BLaER1 (cell line): ENCODE data around the gene PRIM2.
A peak's percentile ranks its signal among the peaks of the same experiment; 100 is the strongest.
"Not testable (repeated sequence)": the region's sequence is repeated elsewhere in the genome, so short reads cannot be mapped to it uniquely, and the experiment has no call there.

Experiments used
- H3K27ac ChIP-seq: shearing (Covaris generic); formaldehyde crosslinking; 2 replicates; pipeline ENCODE4 v1.8.1; 2022
- H3K27me3 ChIP-seq: shearing (Covaris generic); formaldehyde crosslinking; 2 replicates; pipeline ENCODE4 v1.8.1; 2022
- H3K36me3 ChIP-seq: shearing (Covaris generic); formaldehyde crosslinking; 2 replicates; pipeline ENCODE4 v1.8.1; 2022
- H3K4me1 ChIP-seq: shearing (Covaris generic); formaldehyde crosslinking; 2 replicates; pipeline ENCODE4 v1.8.1; 2022
- H3K4me2 ChIP-seq: shearing (Covaris generic); formaldehyde crosslinking; 2 replicates; pipeline ENCODE4 v1.8.1; 2022
- H3K4me3 ChIP-seq: shearing (Covaris generic); formaldehyde crosslinking; 2 replicates; pipeline ENCODE4 v1.8.1; 2022
- H3K9ac ChIP-seq: shearing (Covaris generic); formaldehyde crosslinking; 2 replicates; pipeline ENCODE4 v1.8.1; 2022
- H3K9me3 ChIP-seq: shearing (Covaris generic); formaldehyde crosslinking; 2 replicates; pipeline ENCODE4 v1.8.1; 2022
- H4K20me1 ChIP-seq: shearing (Covaris generic); formaldehyde crosslinking; 2 replicates; pipeline ENCODE4 v1.8.1; 2022
- Cebpa-rat ChIP-seq: shearing (Covaris generic); IDR thresholded peaks from 2 replicates; pipeline ENCODE4 v1.8.1; 2022

Gene PRIM2

DNA sequence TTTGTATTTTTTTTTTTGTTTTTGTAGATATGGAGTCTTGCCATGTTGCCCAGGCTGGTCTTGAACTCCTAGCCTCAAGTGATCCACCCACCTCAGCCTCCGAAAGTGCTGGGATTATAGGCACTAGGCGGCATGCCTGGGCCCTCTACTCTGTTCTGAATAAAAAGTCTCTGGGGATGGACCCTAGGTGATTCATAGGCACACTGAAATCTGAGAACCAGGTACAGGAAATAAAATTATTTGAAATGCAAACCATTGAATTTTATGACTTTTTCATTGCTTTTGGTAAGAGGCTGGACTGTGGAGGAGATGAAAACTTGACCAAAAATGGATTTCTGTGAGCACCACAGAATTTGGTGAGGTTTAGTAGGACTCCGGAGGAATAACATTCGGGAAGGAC is 117.5 kb downstream of the PRIM2 start:
- Histone ChIP-seq H3K9ac (no peak overlapping the region), H4K20me1 (no peaks in the 10 kb centered on the region)

DNA sequence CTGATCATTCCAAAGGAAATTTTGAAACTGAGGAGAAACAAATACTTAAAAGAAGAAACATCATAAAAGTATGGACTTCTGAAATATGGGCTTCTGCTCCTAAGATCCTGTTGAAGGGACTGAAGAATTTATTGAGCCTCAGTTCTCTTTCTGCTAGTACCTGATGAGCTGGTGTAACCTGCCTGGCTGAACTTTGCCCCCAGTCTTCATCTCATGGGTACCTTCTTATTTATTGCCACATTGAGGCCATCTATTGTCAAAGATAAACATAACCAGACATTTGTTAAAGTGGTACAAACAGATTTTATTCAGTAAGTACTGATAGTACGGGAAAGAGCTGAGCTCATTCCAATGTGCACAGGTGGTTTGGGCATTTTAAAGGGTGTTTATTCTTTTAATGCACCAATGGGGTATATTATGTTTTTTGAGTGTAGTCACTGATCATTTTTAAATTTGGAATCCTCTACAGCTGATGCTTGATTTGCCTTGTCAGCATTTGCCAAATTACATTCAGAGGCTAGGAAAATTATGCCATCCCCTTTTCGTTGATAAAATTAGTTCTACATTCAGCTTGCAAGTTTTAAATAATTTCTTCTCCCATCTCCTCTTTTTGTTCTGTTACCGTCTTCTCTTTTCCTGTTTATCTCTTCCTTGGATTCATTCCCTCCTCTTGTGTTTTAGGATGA is 118.2 kb downstream of the PRIM2 start:
- H4K20me1 ChIP-seq, result no peaks in the 10 kb centered on the region
- H3K9me3 ChIP-seq, result peaks cover 5% of the 10 kb centered on the region; the same call in 1 of the 2 replicates
- H3K4me1 ChIP-seq, result peaks cover 51% of the 10 kb centered on the region
- H3K27me3 ChIP-seq, result no peaks in the 10 kb centered on the region
- H3K36me3 ChIP-seq, result no peaks in the 10 kb centered on the region
- no peak overlapping the region for H3K9ac ChIP-seq
- no peak for TF ChIP-seq Cebpa-rat
- peak overlapping the region; percentile 91 for H3K27ac ChIP-seq
- peak overlapping the region; percentile 87; the same call in 1 of the 2 replicates for H3K4me2 ChIP-seq
- H3K4me3 ChIP-seq, result no peak overlapping the region

More for the DNA sequence above, 117.5 kb downstream of the PRIM2 start:
- peak overlapping the region; percentile 91 for H3K27ac ChIP-seq
- H3K27me3 ChIP-seq, result no peaks in the 10 kb centered on the region
- peaks cover 56% of the 10 kb centered on the region for H3K4me1 ChIP-seq
- H3K4me2 ChIP-seq, result peak overlapping the region; percentile 87
- TF ChIP-seq Cebpa-rat, result no peak
- no peaks in the 10 kb centered on the region for H3K36me3 ChIP-seq
- peaks cover 5% of the 10 kb centered on the region; the same call in 1 of the 2 replicates for H3K9me3 ChIP-seq
- no peak overlapping the region for H3K4me3 ChIP-seq

DNA sequence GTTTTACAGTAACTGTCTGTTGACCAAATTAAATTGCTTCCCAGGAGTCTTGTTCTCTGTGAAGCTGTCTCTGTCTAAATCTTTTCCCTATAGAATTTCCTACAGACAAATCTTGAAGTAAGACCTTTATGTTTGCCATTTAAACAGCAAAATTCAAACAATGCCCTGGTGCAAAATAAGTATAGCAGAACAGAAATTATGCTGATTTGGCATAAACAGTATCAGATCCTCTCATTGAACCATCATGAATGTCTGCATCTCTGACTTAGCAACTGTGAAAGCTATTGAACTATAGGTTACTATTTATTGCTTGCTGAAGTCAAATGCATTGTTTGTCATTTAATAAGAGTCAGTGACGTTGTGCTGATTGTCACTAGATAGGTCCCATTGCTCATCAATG is 123.3 kb downstream of the PRIM2 start:
- H3K9ac ChIP-seq, H3K27me3 ChIP-seq, H3K4me3 ChIP-seq, H3K4me1 ChIP-seq, H3K9me3 ChIP-seq, H4K20me1 ChIP-seq, H3K4me2 ChIP-seq, H3K27ac ChIP-seq, H3K36me3 ChIP-seq: not testable (repeated sequence)

DNA sequence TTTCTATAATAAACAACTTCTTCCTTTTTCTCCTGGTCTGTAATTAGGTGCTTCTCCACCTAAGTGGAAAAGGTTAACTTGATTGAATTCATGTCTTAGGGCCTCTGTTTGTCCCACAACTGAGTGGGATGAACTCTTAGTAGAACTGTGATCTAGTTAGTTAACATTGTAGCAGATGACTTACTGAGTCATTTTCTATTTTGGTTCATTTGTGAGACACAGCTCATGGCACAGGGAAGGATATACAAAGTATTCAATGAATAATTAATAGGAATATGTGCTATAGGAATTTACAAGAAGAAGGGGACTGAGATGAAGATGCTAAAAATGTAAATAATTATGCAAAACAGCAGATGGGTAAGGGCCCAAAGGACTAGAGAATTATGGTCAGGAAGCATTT is 124.7 kb downstream of the PRIM2 start:
- not testable (repeated sequence) for H3K4me3 ChIP-seq, H3K27ac ChIP-seq, H3K4me2 ChIP-seq, H3K4me1 ChIP-seq, H3K27me3 ChIP-seq, H3K9ac ChIP-seq, H3K36me3 ChIP-seq, H4K20me1 ChIP-seq
- peaks cover 11% of the 10 kb centered on the region for H3K9me3 ChIP-seq

DNA sequence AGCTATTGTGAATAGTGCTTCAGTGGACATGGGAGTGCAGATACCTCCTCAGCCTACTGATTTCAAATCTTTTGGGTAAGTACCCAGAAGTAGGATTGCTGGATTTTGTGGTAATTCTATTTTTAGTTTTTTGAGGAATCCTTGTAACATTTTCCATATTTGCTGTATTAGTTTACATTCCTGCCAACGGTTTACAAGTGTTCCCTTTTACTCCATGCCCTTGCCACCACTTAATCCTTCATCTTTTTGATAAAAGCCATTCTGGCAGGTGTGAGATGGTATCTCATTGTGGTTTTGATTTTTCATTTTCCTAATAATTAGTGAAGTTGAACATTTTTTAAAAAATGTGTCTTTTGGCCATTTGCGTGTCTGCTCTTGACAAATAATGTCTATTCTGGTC is 125.8 kb downstream of the PRIM2 start:
- not testable (repeated sequence) for H4K20me1 ChIP-seq, H3K4me1 ChIP-seq, H3K27me3 ChIP-seq, H3K36me3 ChIP-seq, H3K9ac ChIP-seq, H3K4me3 ChIP-seq, H3K27ac ChIP-seq, H3K4me2 ChIP-seq
- peaks cover 11% of the 10 kb centered on the region for H3K9me3 ChIP-seq

DNA sequence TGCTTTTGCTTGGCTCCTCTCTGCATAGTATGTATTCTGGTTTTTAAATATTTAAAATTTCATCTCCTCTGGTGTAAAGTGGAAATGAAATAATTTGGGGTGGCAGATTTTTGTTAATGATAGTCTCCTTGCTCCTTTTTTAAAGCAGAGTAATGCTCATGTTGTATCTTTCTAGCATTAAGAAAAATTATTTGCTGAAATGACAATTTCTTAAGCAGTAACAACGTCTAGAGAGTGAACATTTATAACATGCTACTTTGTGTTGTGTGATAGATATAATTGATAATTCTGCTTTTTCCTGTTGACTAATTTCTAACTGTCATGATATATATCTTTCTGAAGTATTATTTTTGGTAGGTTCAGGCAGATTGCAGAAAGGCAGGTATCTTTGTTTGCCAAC is 127.4 kb downstream of the PRIM2 start:
- H3K4me1 ChIP-seq, H3K9me3 ChIP-seq, H3K27ac ChIP-seq, H3K4me2 ChIP-seq, H3K4me3 ChIP-seq, H4K20me1 ChIP-seq, H3K36me3 ChIP-seq, H3K27me3 ChIP-seq, H3K9ac ChIP-seq: not testable (repeated sequence)

DNA sequence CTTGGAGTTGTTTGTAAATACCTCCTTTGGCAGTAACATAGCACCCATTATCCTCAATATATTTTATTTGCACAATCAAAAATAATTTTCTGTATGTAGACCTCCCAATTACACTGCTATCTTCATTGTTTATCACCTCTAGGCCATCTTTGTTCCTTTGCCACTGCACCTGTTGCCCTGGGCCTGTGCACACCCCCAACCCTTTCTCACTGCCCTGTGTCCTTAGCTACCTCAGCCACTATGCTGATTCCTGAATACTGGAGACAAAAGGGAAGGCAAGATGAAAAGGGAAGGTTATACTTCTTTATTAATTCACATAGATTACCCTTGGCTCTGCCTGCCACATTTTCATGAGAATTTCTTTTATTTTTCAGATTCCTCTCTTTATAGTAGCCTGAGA is 127.9 kb downstream of the PRIM2 start:
- not testable (repeated sequence) for H3K27me3 ChIP-seq, H3K27ac ChIP-seq, H3K36me3 ChIP-seq, H4K20me1 ChIP-seq, H3K4me2 ChIP-seq, H3K4me1 ChIP-seq, H3K9ac ChIP-seq, H3K4me3 ChIP-seq, H3K9me3 ChIP-seq

DNA sequence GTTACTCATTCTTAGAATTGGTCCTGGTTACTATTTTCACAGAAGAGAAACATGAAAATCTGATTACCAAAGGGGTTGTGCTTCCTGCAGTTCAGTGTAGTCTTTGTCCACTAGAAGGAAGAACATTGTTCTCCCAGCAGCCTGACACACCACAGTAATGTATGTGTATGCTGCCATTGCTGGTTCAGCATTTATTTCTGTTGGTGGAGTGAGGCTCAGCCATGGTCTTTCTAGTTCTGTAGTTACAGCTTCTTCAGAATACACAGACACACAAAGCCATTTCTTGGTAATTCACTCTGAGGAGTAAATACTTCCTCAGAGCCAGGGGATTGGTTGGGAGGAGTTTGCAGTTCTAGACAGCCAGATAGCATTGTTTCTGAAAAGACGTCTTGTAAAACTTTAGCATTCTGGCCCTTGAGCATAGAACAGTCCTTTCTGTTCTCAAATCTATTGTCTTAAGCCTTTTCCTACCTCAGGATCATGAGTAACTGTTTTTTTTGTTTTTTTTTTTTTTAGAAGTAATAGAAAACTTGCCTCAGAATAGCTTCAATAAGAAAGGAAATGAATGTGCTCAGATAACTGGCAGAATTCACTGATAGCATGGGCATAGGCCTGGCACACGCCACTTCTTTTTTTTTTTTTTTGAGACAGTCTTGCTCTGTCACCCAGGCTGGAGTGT is 128.5 kb downstream of the PRIM2 start:
- not testable (repeated sequence) for H3K4me2 ChIP-seq, H3K27me3 ChIP-seq, H3K4me1 ChIP-seq, H3K27ac ChIP-seq, H3K9ac ChIP-seq, H4K20me1 ChIP-seq, H3K4me3 ChIP-seq, H3K36me3 ChIP-seq, H3K9me3 ChIP-seq

DNA sequence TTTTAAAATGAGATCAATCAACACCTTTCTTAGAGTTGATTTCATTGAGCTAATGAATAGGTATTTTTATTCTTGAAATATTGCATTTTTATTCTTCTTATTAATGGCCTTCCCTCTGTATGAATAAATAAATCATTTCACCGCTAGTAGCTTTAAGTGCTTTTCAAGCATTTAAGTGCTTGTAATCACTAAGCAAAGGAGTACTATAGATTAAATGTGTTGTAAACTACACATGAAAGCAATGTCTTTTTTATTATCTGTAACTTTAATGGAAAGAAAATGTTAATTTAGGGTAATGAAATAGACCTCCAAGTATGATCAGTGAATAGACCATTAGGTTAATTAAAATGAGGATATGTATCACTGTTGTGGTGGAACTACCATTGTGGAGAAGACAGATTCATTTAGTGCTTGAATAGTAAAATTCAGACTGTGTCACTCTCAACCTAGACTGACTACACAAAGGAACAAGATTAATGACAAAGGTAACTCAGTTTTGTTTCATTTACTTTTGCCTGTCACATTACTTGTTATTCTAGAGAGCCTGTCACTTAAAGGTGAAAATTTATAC is 132.2 kb downstream of the PRIM2 start:
- H3K27ac ChIP-seq, H3K27me3 ChIP-seq, H3K4me1 ChIP-seq, H4K20me1 ChIP-seq, H3K4me2 ChIP-seq, H3K36me3 ChIP-seq, H3K4me3 ChIP-seq, H3K9ac ChIP-seq: not testable (repeated sequence)
- H3K9me3 ChIP-seq, result peaks cover 11% of the 10 kb centered on the region

DNA sequence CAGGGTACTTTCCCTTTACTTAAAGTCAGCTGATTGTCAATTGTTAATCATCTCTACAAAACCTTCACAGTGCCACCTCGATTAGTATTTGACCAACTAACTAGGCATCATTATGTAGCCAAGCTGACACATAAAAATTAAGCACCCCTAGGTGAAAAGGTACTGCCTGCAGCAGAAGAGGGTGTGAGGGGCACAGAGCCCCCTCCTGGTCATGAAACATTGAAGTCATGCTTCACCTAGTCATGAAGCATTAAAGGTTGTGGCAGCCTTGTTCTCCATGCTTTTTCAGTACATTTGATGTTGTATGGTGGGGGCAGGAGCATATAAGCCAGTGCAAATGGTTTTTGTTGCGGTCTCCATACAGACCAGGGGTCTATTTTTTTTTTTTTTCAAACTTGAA is 142.4 kb downstream of the PRIM2 start:
- H3K36me3 ChIP-seq, H3K27ac ChIP-seq, H3K9me3 ChIP-seq, H3K27me3 ChIP-seq, H3K9ac ChIP-seq, H3K4me3 ChIP-seq, H4K20me1 ChIP-seq, H3K4me1 ChIP-seq, H3K4me2 ChIP-seq: not testable (repeated sequence)

DNA sequence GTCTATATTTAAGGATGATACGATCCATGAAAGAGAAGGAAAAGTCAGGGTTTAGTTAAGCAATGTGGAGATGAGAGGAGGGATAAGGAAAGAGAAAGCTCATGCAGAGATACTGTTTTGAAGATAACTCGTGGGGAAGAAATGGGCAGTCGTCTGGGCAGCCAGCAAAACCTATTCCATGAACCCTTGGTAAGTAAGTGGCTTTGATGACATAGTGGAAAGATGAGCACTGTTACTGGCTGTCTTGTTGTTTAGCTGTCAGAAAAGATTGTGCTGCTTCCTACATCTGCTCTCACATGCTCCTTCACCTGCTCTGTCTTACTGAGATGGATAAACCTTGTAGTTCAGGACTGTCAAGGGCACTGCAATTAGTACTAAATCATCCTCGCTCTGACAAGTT is 143.6 kb downstream of the PRIM2 start:
- H3K36me3 ChIP-seq, H4K20me1 ChIP-seq, H3K9me3 ChIP-seq, H3K4me1 ChIP-seq, H3K4me3 ChIP-seq, H3K27me3 ChIP-seq, H3K27ac ChIP-seq, H3K9ac ChIP-seq, H3K4me2 ChIP-seq: not testable (repeated sequence)

DNA sequence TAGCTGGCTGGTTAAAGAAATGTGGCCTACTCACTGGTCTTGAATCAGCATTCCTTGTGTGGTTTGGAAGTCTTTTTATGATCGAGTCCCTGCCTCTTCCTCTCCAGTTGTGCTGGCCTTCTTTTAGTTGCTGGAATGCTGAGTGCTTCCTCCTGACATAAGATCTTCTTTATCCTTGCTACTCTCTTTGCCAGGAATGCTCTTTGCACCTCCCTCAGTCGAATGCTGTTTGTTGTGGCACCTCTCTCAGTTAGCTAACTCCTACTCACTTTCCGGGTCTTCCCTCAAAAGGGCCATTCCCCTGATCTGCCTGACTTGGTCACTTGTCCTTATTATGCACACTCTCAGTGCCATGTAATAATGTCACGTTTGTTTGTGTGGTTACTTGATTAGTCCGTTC is 146.4 kb downstream of the PRIM2 start:
- not testable (repeated sequence) for H3K9me3 ChIP-seq, H3K27ac ChIP-seq, H3K4me2 ChIP-seq, H4K20me1 ChIP-seq, H3K36me3 ChIP-seq, H3K4me1 ChIP-seq, H3K4me3 ChIP-seq, H3K27me3 ChIP-seq, H3K9ac ChIP-seq

DNA sequence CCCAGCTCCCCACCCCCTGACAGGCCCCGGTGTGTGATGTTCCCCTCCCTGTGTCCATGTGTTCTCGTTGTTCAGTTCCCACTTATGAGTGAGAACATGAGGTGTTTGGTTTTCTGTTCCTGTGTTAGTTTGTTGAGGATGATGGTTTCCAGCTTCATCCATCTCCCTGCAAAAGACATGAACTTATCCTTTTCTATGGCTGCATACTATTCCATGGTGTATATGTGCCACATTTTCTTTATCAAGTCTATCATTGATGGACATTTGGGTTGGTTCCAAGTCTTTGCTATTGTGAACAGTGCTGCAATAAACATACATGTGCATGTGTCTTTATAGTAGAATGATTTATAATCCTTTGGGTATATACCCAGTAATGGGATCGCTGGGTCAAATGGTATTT is 148.5 kb downstream of the PRIM2 start:
- H3K4me1 ChIP-seq, H3K36me3 ChIP-seq, H3K27ac ChIP-seq, H3K4me2 ChIP-seq, H3K9me3 ChIP-seq, H3K27me3 ChIP-seq, H3K4me3 ChIP-seq, H4K20me1 ChIP-seq, H3K9ac ChIP-seq: not testable (repeated sequence)
